GM18867 (cell line): ENCODE data around the gene CRNN.

ENCODE experiments used
- ATAC-seq: cut with Tn5 transposase; IDR thresholded peaks from one replicate; pipeline ENCODE4 v1.9.1; 2021; ENCODE audit warnings: mild to moderate bottlenecking, moderate library complexity; ENCODE audit not compliant: unreplicated experiment

The CRNN gene

DNA sequence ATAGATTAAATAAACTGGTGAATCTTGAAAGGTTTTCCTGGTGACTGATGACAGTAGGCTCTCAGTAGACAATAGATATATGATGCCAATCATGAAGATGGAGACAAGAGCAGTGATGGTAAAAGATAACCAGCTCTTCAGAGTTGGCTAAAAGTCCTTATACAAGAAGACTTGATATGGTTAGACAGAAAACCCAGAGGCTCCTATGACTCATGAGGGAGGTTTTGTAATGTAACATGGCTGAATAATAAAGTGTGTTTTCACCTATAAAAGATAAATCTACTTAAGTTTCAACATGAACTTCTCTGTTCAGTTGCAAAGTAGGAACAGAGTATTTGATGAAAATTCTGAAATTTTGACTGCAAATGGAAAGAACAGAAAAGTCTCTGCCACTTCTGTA lies 12.7 kb upstream of the CRNN start:
- ATAC-seq, result no peak

DNA sequence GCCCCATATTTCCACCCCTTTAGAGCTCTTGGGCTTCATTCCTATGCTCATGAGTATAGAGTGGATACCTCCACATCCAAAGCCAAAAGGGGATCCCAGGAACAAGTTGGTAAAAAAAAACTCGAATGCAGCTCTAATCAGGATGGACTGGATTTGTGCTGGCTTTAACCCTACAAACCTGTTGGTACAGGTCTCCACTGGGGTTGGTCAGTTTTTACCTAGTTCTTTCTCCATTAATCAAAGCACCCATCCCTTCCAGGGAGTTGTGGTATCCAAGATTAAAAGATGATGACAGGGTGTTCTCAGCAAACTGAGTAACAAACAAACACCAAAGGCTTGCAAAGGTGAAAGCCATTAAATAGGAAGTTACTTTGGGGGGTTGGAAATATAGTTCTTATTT lies 5.9 kb upstream of the CRNN start:
- ATAC-seq, result no peak

- no peak for ATAC-seq
Measured at GRCh38 chr1:152415454-152416227, 1.6 kb upstream of the CRNN start.

DNA sequence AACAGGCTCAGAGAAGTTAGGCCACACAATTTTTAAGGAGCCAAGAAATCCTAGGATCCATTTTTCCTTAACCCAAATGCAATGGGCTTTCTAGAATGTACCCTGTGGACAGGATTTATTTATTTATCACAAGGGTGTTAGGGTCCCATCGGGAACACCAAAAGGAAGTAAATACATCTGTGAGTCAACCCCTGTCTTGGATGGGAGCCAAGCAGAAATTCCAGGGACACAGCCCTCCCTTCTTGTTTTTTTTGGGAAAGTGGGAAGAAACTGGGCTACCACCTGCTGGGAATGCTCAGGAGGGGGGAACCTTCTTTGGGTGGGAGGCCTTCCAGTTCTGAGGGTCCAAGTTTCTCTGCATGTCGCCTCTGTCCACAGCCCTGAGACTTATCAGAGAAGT lies 1.3 kb downstream of the CRNN start:
- no peak for ATAC-seq

DNA sequence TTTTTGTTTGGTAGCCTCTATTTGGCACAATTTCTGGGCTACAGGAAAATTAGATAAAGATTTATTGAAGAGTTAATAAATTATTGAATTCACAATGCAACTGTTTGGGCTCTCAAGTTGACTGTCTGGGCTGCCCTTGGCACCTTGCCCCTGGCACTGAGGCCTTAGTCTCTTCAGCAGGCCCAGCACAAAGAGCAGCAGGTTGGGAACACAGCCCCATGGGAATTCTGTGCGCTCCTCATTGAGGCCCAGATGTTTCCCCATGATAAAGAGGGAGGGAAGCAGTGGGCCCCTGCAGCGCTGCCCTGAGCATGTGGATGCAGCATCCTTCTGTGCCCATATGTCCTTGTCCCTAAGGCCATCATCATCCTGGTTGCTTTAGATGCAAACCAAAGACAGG lies 2.9 kb downstream of the CRNN start:
- no peak for ATAC-seq

GRCh38 chr1:152410599-152410998 lies 3.5 kb downstream of the CRNN start:
- ATAC-seq, result no peak

- ATAC-seq, result no peak
Measured at GRCh38 chr1:152410028-152410427, 4.0 kb downstream of the CRNN start.

- ATAC-seq, result no peak
Measured at GRCh38 chr1:152408664-152409063, 5.4 kb downstream of the CRNN start.

DNA sequence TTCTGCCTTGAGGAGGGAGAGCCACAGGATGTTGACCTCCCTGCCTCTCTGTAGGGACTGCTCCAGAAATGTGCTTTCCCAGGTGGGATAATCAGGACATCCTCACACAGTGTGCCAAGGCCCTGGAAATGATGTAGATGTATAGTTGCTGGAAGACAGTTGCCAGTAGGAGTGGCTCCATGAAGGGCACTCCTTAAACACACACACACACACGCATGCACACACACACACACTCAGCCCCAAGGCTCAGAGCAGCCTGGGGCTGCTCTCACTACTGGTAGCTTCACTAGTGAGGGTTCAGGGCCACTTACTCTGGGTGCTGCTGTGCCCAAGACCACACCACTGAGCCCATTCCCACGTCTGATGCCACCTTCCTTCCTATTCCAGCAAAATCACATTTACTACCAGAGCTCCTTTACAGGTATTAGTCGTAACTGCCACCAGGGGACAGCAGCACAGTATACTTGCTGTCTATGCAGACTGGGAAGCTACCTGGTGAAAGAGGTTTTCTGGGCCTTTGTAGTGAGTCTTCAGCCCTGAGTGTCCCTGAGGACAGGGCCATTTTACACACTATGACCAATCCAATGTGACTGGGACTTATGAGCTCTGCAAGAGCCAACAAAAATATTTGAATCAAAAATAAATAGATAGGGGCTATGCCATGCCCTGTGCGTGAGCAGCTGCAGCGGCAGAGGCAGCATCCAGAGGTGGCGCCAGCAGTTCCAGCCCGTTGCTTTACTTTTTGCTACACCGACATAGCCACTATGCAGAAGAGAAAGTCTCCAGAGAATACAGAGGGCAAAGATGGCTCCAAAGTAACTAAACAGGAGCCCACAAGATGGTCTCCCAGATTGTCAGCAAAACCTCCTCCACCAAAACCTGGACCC lies 15.0 kb downstream of the CRNN start:
- ATAC-seq, result peak; percentile 44

- ATAC-seq, result no peak
Measured at GRCh38 chr1:152397474-152397873, 16.6 kb downstream of the CRNN start.

GRCh38 chr1:152394151-152394550 lies 19.9 kb downstream of the CRNN start:
- ATAC-seq, result no peak

DNA sequence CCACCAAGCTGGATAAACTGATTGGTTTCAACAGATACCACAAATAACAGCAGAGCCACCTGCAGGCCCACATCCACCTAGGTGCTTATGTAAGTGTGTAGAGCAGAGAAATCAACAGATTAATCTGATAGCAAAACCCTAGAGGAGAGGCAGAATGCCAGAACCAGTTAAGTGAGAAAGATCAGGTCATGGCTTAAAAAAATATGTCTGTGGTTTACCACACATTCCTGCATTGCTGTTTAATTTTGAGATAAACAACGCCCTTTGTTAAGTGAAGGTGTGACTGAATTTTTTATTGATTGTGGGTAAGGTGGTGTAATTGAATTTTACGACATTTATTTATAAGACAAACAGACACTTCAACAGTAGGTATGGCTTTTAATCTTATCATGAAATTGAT lies 21.2 kb downstream of the CRNN start:
- no peak for ATAC-seq

- ATAC-seq, result no peak
Measured at GRCh38 chr1:152388889-152389288, 25.2 kb downstream of the CRNN start.

DNA sequence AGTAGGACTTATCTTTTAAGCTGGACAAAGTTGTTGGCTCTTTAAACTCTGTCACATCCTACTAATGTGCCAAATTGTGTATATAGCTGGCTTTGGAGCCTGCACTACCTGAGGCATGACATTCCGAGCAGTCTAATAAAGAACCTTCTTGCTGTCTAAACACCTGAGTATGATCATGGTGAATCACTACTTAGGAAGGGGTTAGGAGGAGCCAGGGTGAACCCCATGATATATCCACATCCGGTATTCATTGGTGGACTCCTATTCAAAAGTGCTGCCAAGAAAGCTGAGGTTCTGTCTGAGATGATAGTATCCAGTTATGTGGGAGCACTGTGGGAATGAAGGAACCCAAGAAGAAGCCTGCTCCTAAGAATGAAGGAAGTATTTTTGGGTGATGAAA lies 27.1 kb downstream of the CRNN start:
- ATAC-seq, result no peak

- ATAC-seq, result no peak
Measured at GRCh38 chr1:152380932-152381331, 33.1 kb downstream of the CRNN start.

DNA sequence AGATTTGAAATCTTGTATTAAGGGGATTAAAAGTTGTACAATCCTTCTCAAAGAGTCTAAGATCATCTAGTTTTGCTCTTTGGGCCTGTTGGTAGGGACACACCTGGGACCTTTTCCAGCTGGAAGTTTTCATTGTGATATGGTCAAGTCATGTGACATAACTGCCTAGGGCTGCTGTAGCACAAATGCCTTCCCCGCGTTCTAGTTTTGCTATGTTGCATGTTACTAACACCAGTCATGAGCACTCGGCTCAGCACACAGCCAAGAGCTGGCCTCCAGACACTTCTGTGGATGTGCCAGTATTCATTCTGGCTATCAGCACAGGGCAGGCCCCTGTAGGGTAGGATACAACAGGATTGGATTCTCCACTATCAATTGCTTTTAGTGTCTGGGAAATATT lies 39.6 kb downstream of the CRNN start:
- no peak for ATAC-seq

DNA sequence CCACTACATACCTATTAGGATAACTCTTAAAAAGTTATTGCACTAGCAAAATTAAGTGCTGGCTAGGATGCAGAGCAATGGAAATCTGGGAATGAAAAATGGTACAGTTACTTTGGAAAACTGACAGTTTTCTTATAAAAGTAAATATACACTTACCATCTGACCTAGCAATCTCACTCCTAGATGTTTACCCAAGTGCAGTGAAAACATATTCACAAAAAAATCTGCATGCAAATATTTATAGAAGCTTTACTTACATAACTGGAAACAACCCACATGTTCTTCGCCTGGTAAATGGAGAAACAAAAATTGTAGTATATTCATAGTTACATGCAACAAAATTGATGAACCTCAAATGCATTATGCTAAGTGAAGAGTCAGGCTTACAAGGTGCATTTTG lies 41.4 kb downstream of the CRNN start:
- ATAC-seq, result no peak

DNA sequence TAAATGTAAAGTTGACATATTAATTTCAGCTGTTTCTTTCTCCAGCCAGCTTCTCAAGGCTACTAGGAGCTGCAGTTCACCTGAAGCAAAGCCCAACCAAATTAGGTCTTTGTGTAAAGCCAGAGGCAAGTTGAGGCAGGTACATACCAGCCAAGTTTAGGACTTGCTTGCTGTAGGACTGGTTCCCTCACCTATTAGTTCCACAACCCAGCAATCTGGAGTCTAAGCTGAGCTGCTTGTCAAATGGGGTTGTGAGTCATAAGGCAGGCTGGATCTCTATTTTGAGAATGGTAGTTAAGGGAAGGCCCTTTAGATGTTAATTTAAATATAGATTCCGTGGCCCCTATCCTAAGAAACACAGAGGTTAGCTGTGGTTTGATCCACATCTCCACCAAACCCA lies 46.6 kb downstream of the CRNN start:
- ATAC-seq, result no peak

DNA sequence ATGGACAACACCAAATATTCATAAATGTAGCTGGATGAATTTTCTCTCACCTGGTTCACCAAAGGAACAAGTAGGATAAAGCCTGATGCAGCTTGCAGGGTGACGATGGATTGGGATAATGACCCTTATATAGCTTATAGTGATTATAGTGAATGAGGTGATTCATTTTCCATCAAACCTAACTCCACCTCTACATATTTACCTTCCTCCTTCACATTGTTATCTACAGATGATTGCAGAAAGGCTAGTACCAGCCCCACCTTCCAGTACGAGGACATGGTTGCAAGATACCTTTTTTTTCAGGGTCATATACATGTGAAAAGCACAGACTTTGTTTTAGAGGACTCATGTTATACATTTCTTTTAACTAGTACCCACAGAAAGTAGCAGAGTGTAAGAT lies 54.2 kb downstream of the CRNN start, which contains the start of gene FLG2:
Gene FLG2, minus strand, starts transcription at position 101 of the 400 bp plus-strand sequence. CDS start 1,122 bp downstream, outside the sequence.
- no peak for ATAC-seq
